SJSA1 (cell line): ENCODE results near the gene TAS2R13. TPM values are rescaled to one million over a fixed set of nuclear protein-coding genes. Genes with fewer than 3 reads are reported as not detected.

Source experiments
- DNase-seq, 2 experiments: peaks; one replicate each; pipeline ENCODE4 v3.0.0-alpha.2; 2015 to 2020; ENCODE audit warnings: low spot score in 2 of 2, low read depth in 1 of 2
- H3K27ac ChIP-seq: fragments of 250-450 bp; sonication (Bioruptor Pico); 2 replicates; pipeline ENCODE4 v1.5.1; 2020; ENCODE audit warnings: mild to moderate bottlenecking, moderate library complexity
- H3K27me3 ChIP-seq: fragments of 250-450 bp; sonication (Bioruptor Pico); replicated peaks from 2 replicates; pipeline ENCODE4 v1.5.1; 2020; ENCODE audit warnings: mild to moderate bottlenecking, moderate library complexity
- H3K36me3 ChIP-seq: fragments of 250-450 bp; sonication (Bioruptor Pico); 2 replicates; pipeline ENCODE4 v1.5.1; 2020; ENCODE audit warnings: mild to moderate bottlenecking
- H3K4me1 ChIP-seq: fragments of 250-450 bp; sonication (Bioruptor Pico); replicated peaks from 2 replicates; pipeline ENCODE4 v1.6.1; 2021; ENCODE audit warnings: mild to moderate bottlenecking
- H3K4me3 ChIP-seq: fragments of 250-450 bp; sonication (Bioruptor Pico); 2 replicates; pipeline ENCODE4 v1.5.1; 2020; ENCODE audit warnings: mild to moderate bottlenecking
- H3K9me3 ChIP-seq: fragments of 250-450 bp; sonication (Bioruptor Pico); replicated peaks from 2 replicates; pipeline ENCODE4 v1.5.1; 2020; ENCODE audit warnings: mild to moderate bottlenecking
- total RNA-seq: library from RNA; depleted of rRNA; stranded (reverse); fragments of >200 nt; shearing (Covaris generic); gene quantifications from 2 replicates; pipeline ENCODE4 v1.2.3, GENCODE V29; 2014

TAS2R13 gene
- total RNA-seq, 1 experiment from 2014 or later: 1.2 TPM

DNA sequence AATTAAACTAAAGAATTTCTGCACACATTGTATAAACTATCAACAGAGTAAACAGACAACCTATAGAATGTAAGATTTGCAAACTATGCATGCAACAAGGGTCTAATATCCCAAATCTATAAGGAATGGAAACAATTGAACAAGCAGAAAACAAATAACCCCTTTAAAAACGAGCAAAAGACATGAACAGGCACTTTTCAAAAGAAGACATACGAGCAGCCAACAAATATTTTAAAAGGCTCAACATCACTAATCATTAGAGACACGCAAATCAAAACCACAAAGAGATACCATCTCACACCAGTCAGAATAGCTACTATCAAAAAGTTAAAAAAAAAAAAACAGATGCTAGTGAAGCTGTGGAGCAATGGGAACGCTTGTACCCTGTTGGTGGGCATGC is 4.7 kb downstream of the TAS2R13 start:
- Histone ChIP-seq H3K4me1 (no peaks in the 10 kb centered on the region), H3K27me3 (no peaks in the 10 kb centered on the region), H3K36me3 (no peaks in the 10 kb centered on the region), H3K27ac (no peak overlapping the region), H3K4me3 (no peak overlapping the region), H3K9me3 (peaks cover 4% of the 10 kb centered on the region; the same call in 1 of the 2 replicates)
- DNase-seq: no peak

DNA sequence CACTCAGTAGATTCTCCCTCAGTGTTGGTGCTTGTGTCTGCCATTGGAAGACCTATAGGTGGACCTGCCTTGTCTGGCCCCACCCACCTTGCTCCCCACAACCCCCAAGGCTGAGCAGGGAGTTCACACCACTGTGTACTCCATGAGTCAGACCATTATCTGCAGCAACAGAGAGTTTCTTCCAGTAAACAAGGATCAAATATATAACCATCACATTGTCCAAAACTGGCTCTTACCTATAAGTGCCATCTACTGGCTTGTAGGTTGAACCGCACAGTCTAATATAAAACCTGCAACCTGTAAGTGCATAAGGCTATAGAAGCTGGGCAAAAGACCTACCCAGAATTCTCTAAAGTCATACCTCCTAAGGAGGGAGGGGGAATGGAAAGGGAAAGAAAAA is 7.9 kb downstream of the TAS2R13 start:
- DNase-seq: no peak
- H3K27ac ChIP-seq: no peak overlapping the region
- H3K36me3 ChIP-seq: no peaks in the 10 kb centered on the region
- H3K9me3 ChIP-seq: peaks cover 4% of the 10 kb centered on the region; the same call in 1 of the 2 replicates
- no peak overlapping the region for H3K4me3 ChIP-seq
- no peaks in the 10 kb centered on the region for H3K27me3 ChIP-seq
- H3K4me1 ChIP-seq: no peaks in the 10 kb centered on the region

DNA sequence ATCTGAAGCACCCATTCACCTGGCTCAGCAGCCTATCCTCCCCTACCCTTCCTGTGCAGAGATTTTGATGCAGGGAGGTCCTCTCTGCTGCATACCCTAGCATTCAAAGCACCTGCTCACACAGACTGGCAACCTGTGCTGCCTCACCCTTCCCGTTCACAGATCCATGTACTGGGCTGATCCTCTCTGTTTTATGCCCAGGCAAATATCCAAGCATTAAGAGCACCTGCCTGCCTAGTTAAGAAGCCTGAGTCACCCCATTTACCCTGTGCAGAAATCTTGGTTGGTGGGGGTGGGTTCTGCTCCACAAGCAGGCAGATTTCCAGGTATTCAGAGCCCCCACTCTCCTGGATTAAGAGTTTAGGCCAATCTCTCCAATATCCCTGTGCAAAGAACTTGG is 8.4 kb downstream of the TAS2R13 start:
- DNase-seq: no peak
- Histone ChIP-seq H3K4me1 (no peaks in the 10 kb centered on the region), H3K36me3 (no peaks in the 10 kb centered on the region), H3K27me3 (no peaks in the 10 kb centered on the region), H3K27ac (no peak overlapping the region), H3K4me3 (no peak overlapping the region), H3K9me3 (peaks cover 4% of the 10 kb centered on the region; the same call in 1 of the 2 replicates)

DNA sequence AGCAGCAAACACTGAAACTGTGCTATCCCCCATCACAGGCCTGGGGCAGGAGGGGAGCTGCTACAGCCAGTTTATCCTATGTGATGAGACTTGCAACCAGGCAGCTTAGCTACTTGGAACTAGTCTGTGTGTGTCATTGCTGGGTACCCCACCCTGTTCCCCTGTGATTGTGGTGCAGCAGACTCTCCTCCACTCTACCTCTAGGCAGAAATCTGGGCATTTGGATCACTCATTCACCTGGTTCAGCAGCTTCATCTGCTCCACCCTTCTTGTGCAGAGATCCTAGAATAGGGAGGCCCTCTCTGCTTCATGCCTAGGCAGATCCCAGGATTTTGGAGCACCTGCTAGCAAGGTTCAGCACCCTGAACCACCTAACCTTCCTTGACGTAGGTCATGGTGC is 8.8 kb downstream of the TAS2R13 start:
- H3K4me3 ChIP-seq: no peak overlapping the region
- H3K27me3 ChIP-seq: no peaks in the 10 kb centered on the region
- H3K9me3 ChIP-seq: peaks cover 4% of the 10 kb centered on the region; the same call in 1 of the 2 replicates
- H3K36me3 ChIP-seq: no peaks in the 10 kb centered on the region
- H3K4me1 ChIP-seq: no peaks in the 10 kb centered on the region
- no peak overlapping the region for H3K27ac ChIP-seq
- DNase-seq: no peak

DNA sequence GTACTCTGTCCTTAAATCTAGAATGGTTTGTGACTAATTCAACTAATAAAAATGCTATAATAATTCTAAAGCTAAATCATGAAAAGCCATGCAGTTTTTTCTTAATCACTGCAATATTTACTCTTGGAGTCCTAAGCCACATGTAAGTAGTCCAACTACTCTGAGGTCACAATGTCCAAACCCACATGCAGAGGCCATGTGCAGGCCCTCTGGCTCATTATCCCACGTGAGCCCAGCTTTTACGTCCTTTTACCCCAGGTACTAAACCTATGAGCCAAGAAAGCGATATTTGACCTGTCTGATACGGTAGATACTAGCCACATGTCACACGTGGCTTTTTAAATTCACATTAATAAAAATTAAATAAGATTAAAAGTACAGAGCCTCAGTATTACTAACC is 12.5 kb downstream of the TAS2R13 start:
- Histone ChIP-seq H3K9me3 (no peaks in the 10 kb centered on the region), H3K4me3 (no peak overlapping the region), H3K27me3 (no peaks in the 10 kb centered on the region), H3K4me1 (no peaks in the 10 kb centered on the region), H3K27ac (no peak overlapping the region), H3K36me3 (no peaks in the 10 kb centered on the region)
- no peak for DNase-seq

DNA sequence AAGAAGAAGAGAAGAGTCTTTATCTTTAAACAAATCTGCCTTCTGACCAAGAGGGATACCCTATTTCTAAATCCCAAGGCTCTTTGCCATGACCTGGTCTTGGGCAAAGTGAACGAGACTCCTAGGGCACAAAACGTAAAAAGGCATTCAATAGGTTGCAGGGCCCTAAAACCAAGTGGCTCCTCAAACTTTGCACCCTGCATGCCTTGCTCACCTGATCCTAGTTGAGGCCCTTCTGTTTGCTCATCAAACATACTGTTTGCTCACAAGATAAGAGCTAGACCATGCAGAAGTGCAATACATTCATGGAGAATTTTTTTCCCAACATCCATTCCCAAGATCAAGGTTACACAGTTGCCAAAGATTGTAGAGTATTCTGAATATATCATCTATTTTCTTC is 17.4 kb downstream of the TAS2R13 start:
- Histone ChIP-seq H3K27me3 (no peaks in the 10 kb centered on the region), H3K9me3 (no peaks in the 10 kb centered on the region), H3K4me1 (no peaks in the 10 kb centered on the region), H3K27ac (no peak overlapping the region), H3K4me3 (no peak overlapping the region), H3K36me3 (no peaks in the 10 kb centered on the region)
- no peak for DNase-seq

DNA sequence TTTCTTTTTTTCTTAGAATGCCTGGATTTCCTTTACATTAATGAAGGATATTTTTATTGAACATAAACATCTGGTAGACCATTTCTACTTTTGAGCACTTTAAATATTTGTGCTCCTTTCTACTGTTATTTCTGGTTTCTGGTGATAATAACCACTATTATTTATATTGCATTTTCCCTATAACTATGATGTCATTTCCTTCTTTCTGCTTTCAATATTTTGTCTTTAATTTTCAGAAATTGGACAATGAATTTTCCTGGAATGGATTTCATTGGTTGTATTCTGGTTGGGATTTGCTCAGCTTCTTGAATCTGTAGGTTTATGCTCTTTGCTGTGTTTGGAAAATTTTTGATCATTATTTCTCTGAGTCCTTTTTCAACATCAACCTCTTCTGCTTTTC is 20.1 kb downstream of the TAS2R13 start:
- DNase-seq: no peak
- Histone ChIP-seq H3K9me3 (no peaks in the 10 kb centered on the region), H3K27me3 (no peaks in the 10 kb centered on the region), H3K4me1 (no peaks in the 10 kb centered on the region), H3K36me3 (no peaks in the 10 kb centered on the region), H3K4me3 (no peak overlapping the region), H3K27ac (no peak overlapping the region)

DNA sequence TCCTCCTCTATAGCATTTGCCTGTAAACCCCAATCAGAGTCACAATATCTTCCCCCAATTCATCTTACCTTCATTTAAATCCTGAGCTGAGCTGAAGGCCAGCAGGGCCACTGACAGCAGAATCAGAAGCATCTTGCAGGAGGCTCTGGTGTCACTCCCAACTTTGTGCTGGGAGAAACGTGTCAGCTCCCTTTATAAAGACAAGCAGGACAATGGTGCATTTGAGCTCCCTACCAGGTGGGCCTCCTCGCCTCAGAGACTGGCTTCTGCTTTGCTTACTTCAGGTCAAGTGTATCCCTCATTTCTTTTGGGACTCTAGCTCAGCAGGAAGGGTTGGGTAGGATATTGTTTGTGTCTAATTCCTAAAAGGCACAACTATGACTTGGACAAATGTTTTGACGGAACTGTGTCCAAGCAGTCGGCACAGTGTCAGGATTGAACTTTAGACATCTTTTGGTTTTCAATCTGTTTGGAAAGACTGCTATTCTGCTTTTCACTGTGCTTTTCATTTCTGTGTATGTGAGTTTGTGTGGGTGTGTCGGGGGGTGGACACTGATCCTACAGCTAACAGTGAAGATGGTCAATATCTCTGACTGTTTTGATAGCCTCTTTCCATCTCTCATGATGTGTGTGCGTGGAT is 25.2 kb downstream of the TAS2R13 start, which contains the start of gene PRH1:
Gene PRH1, minus strand, starts transcription at position 170 of the 640 bp plus-strand sequence. Its CDS starts 38 bp downstream, at position 132.
- no peak for DNase-seq
- Histone ChIP-seq H3K9me3 (no peaks in the 10 kb centered on the region), H3K4me1 (no peaks in the 10 kb centered on the region), H3K27me3 (no peaks in the 10 kb centered on the region), H3K27ac (no peak within 1 kb of the TSS), H3K36me3 (peaks cover 4% of the 10 kb centered on the region; the same call in 1 of the 2 replicates), H3K4me3 (no peak within 1 kb of the TSS)

DNA sequence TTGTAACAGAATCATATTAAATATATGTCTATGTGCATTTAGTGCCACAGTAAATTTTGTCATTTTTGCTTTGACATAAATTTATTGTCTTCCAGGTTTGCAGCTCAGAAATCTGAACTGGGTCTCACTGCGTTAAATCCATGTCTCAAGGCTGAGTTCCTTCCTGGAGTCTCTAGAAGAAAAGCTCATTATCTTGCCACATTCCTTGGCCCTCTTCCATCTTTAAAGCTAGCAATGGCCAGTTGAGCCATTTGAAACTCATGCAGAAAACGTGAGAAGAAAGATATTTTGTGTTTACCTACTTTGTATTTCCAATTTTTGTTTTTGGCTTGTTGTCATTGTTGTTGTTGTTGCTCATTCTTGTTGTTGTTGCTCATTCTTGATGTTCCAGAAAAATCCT is 36.0 kb downstream of the TAS2R13 start:
- no peaks in the 10 kb centered on the region for H3K4me1 ChIP-seq
- DNase-seq: no peak
- H3K27ac ChIP-seq: no peak overlapping the region
- H3K4me3 ChIP-seq: no peak overlapping the region
- H3K27me3 ChIP-seq: no peaks in the 10 kb centered on the region
- no peaks in the 10 kb centered on the region for H3K9me3 ChIP-seq
- H3K36me3 ChIP-seq: peaks cover 4% of the 10 kb centered on the region; the same call in 1 of the 2 replicates

DNA sequence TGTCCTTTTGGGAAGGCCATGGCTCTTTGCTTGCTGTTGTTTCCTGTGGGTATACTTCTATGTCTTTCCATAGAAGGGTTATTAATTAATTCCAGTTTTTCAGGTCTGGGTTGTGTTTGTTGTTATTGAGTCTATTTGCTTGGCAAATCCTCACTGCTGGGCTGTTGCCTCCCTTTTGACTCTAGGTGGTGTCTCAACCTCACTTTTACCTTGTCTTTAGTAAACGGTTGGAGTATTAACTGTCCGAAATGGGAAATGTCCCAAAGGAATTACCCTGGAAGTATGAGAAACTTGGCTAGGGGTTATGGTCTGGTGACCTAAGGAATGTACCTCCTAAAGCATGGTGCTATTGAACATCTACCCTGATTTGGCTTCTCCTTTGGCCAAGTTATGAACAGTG is 42.0 kb downstream of the TAS2R13 start:
- no peak for DNase-seq
- Histone ChIP-seq H3K27ac (no peak overlapping the region), H3K4me1 (no peaks in the 10 kb centered on the region), H3K27me3 (no peaks in the 10 kb centered on the region), H3K36me3 (no peaks in the 10 kb centered on the region; the same call in 1 of the 2 replicates), H3K9me3 (no peaks in the 10 kb centered on the region), H3K4me3 (no peak overlapping the region)

DNA sequence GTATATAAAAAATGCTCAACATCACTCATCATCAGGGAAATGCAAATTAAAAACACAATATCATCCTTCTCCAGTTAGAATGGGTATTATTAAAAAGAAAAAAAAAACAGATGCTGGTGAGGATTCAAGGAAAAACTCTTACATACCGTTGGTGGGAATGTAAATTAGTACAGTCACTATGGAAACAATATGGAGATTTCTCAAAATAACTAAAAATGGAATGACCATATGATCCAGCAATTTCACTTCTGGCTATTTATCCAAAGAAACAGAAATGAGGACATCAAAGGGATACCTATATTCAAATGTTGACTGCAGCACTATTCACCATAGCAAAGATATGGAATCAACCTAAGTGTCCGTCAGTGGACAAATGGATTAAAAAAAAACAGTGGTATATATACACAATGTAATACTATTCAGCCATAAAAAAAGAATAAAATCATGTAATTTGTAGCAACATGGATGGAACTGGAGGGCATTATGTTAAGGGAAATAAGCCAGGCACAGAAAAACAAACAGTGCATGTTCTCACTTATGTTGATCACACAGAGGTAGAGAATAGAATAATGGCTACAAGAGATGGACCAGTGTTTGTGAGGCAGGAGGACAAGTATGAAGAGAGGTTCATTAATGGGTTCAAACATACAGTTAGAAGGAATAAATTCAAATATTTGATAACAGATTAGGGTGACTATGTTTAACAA is 45.7 kb downstream of the TAS2R13 start:
- Histone ChIP-seq H3K36me3 (no peaks in the 10 kb centered on the region; the same call in 1 of the 2 replicates), H3K9me3 (no peaks in the 10 kb centered on the region), H3K27ac (no peak overlapping the region), H3K4me1 (no peaks in the 10 kb centered on the region), H3K27me3 (no peaks in the 10 kb centered on the region), H3K4me3 (no peak overlapping the region)
- no peak for DNase-seq

DNA sequence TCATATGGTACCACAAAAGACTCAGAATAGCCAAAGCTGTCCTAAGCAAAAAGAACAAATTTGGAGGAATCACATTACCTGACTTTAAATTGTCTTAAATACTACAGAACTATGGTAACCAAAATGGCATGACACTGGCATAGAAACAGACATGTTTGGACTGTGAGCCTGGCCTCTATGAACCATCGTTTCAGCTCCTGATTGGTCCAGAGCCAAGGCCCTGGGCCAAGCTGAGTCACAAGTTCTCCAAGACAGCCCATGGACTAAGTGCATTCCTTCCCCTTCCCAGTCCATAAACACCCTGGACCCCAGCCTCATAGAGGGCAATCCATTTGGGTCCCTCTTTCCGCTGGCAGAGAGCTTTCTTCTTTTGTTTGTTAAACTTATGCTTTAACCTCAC is 48.0 kb downstream of the TAS2R13 start:
- Histone ChIP-seq H3K27ac (no peak overlapping the region), H3K4me1 (no peaks in the 10 kb centered on the region), H3K27me3 (no peaks in the 10 kb centered on the region), H3K9me3 (0 out of 2 replicates have a peak, but pooled peaks cover 2% of the 10 kb centered on the region), H3K36me3 (no peaks in the 10 kb centered on the region), H3K4me3 (no peak overlapping the region)
- no peak for DNase-seq
